Neural progenitor cell (in vitro differentiated cells): ENCODE results near the gene MAEL. TPM values are rescaled to one million over a fixed set of nuclear protein-coding genes. Genes with fewer than 3 reads are reported as not detected.
A peak's percentile ranks its signal among the peaks of the same experiment; 100 is the strongest.

Experiments used
- DNase-seq: peaks from one replicate; pipeline ENCODE4 v3.0.0-alpha.2; 2016; ENCODE audit warnings: low spot score
- H2AFZ ChIP-seq: fragments of 200-600 bp; sonication (generic); replicated peaks from 2 replicates; pipeline ENCODE4 v1.6.1; 2016; ENCODE audit warnings: antibody characterized with exemption
- H3F3A ChIP-seq: fragments of 200-600 bp; sonication (generic); 2 replicates; pipeline ENCODE4 v1.6.1; 2016; ENCODE audit warnings: antibody characterized with exemption, low read depth
- H3K27ac ChIP-seq: fragments of 200-600 bp; sonication (generic); 2 replicates; pipeline ENCODE4 v1.5.1; 2016; ENCODE audit warnings: mild to moderate bottlenecking
- H3K27me3 ChIP-seq: fragments of 200-600 bp; sonication (generic); 2 replicates; pipeline ENCODE4 v1.6.1; 2016; ENCODE audit warnings: mild to moderate bottlenecking, moderate library complexity
- H3K36me3 ChIP-seq: fragments of 200-600 bp; sonication (generic); 2 replicates; pipeline ENCODE4 v1.5.1; 2016
- H3K4me1 ChIP-seq: fragments of 200-600 bp; sonication (generic); 2 replicates; pipeline ENCODE4 v1.6.1; 2016; ENCODE audit warnings: mixed run types
- H3K4me2 ChIP-seq: fragments of 200-600 bp; sonication (generic); 2 replicates; pipeline ENCODE4 v1.6.1; 2016
- H3K4me3 ChIP-seq: fragments of 200-600 bp; sonication (generic); 2 replicates; pipeline ENCODE4 v1.5.1; 2016
- H3K79me2 ChIP-seq: fragments of 200-600 bp; sonication (generic); 2 replicates; pipeline ENCODE4 v1.6.1; 2016; ENCODE audit warnings: low read depth
- H3K9ac ChIP-seq: fragments of 200-600 bp; sonication (generic); 2 replicates; pipeline ENCODE4 v1.6.1; 2016
- H3K9me3 ChIP-seq: fragments of 200-600 bp; sonication (generic); 2 replicates; pipeline ENCODE4 v1.5.1; 2016; ENCODE audit warnings: low read depth
- H4K20me1 ChIP-seq: fragments of 200-600 bp; sonication (generic); 2 replicates; pipeline ENCODE4 v1.6.1; 2016; ENCODE audit warnings: low read depth
- H3K27ac Mint-ChIP-seq: 3 replicates; pipeline ENCODE4 v1.8.0; 2021; ENCODE audit warnings: mixed read lengths
- H3K27me3 Mint-ChIP-seq: 2 replicates; pipeline ENCODE4 v1.8.0; 2022; ENCODE audit warnings: low read depth, mild to moderate bottlenecking, inconsistent platforms, moderate library complexity, mixed read lengths; ENCODE audit not compliant: insufficient read depth
- H3K36me3 Mint-ChIP-seq: 3 replicates; pipeline ENCODE4 v1.8.0; 2021; ENCODE audit warnings: mixed read lengths
- H3K4me1 Mint-ChIP-seq: 3 replicates; pipeline ENCODE4 v1.8.0; 2021; ENCODE audit warnings: mixed read lengths
- H3K4me3 Mint-ChIP-seq: 3 replicates; pipeline ENCODE4 v1.8.0; 2021; ENCODE audit warnings: mild to moderate bottlenecking, moderate library complexity, mixed read lengths
- H3K9me3 Mint-ChIP-seq: 3 replicates; pipeline ENCODE4 v1.8.0; 2020; ENCODE audit warnings: mixed read lengths
- EZH2 ChIP-seq: fragments of 200-600 bp; sonication (generic); IDR thresholded peaks from 2 replicates; pipeline ENCODE4 v1.6.1; 2017; ENCODE audit warnings: antibody characterized with exemption, mild to moderate bottlenecking, moderate library complexity
- EZH2phosphoT487 ChIP-seq: fragments of 200-600 bp; sonication (generic); IDR thresholded peaks from 2 replicates; pipeline ENCODE4 v1.6.1; 2017; ENCODE audit warnings: antibody characterized with exemption
- total RNA-seq: library from RNA; depleted of rRNA; stranded (reverse); fragments of >200 nt; gene quantifications from 2 replicates; pipeline ENCODE4 v1.2.3, GENCODE V29; 2015; ENCODE audit warnings: low replicate concordance
- TF ChIP-seq, protein P1 (sequence below): fragments of 200-600 bp; sonication (generic); IDR thresholded peaks from 2 replicates; pipeline ENCODE4 v1.5.1; 2017; ENCODE audit warnings: antibody characterized with exemption, mild to moderate bottlenecking

MAEL gene
- total RNA-seq, 1 donor from 2014 or later = not detected

DNA sequence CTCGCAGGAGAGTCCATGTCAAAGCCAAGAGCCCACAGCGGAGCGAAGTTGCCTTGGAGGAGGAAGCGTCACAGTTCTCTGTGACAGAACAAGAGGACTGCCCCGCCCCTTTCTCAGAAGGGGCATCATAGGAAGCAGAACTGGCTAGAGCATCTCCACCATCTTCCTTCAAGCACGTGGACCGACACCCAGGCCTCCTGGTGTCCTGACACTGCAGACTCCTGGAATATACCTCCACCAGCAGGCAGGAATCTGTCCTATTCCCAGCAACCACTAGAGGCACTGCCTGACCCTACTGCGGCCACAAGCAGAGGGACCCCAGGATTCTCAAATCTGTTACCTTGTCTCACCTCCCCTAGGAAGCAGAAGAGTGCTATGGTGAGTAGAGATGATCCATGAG, 63.3 kb downstream of the MAEL start:
- Histone ChIP-seq H3K79me2 (no peaks in the 10 kb centered on the region), H3K4me2 (no peak overlapping the region), H3K9me3 (no peaks in the 10 kb centered on the region), H3K36me3 (no peaks in the 10 kb centered on the region), H3K4me3 (no peak overlapping the region), H4K20me1 (no peaks in the 10 kb centered on the region), H3K4me1 (no peaks in the 10 kb centered on the region), H3K9ac (no peak overlapping the region), H3F3A (peaks cover 8% of the 10 kb centered on the region), H3K27ac (no peak overlapping the region), H3K27me3 (no peaks in the 10 kb centered on the region), H2AFZ (no peak overlapping the region)
- Mint-ChIP-seq H3K4me3 (no peak overlapping the region), H3K27me3 (no peaks in the 10 kb centered on the region), H3K4me1 (peaks cover 3% of the 10 kb centered on the region), H3K36me3 (peaks cover 3% of the 10 kb centered on the region), H3K27ac (peak overlapping the region; percentile 30), H3K9me3 (no peaks in the 10 kb centered on the region)
- no peak for TF ChIP-seq EZH2
- TF ChIP-seq, protein P1, sequence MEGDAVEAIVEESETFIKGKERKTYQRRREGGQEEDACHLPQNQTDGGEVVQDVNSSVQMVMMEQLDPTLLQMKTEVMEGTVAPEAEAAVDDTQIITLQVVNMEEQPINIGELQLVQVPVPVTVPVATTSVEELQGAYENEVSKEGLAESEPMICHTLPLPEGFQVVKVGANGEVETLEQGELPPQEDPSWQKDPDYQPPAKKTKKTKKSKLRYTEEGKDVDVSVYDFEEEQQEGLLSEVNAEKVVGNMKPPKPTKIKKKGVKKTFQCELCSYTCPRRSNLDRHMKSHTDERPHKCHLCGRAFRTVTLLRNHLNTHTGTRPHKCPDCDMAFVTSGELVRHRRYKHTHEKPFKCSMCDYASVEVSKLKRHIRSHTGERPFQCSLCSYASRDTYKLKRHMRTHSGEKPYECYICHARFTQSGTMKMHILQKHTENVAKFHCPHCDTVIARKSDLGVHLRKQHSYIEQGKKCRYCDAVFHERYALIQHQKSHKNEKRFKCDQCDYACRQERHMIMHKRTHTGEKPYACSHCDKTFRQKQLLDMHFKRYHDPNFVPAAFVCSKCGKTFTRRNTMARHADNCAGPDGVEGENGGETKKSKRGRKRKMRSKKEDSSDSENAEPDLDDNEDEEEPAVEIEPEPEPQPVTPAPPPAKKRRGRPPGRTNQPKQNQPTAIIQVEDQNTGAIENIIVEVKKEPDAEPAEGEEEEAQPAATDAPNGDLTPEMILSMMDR = peak; percentile 65
- TF ChIP-seq EZH2phosphoT487 = no peak
- DNase-seq = peak; percentile 56

- peaks cover 8% of the 10 kb centered on the region for H3F3A ChIP-seq
- no peak overlapping the region for H3K27ac Mint-ChIP-seq
- H3K36me3 Mint-ChIP-seq = peaks cover 3% of the 10 kb centered on the region
- DNase-seq = no peak
- H3K4me3 ChIP-seq = no peak overlapping the region
- H3K4me1 Mint-ChIP-seq = peaks cover 16% of the 10 kb centered on the region
- H3K4me3 Mint-ChIP-seq = no peak overlapping the region
- no peak overlapping the region for H2AFZ ChIP-seq
- H3K9ac ChIP-seq = no peak overlapping the region
- no peaks in the 10 kb centered on the region for H4K20me1 ChIP-seq
- no peaks in the 10 kb centered on the region for H3K79me2 ChIP-seq
- H3K27ac ChIP-seq = no peak overlapping the region
- no peaks in the 10 kb centered on the region for H3K9me3 Mint-ChIP-seq
- no peaks in the 10 kb centered on the region for H3K36me3 ChIP-seq
- H3K9me3 ChIP-seq = no peaks in the 10 kb centered on the region
- H3K4me1 ChIP-seq = no peaks in the 10 kb centered on the region
- TF ChIP-seq EZH2phosphoT487 (no peak), EZH2 (no peak)
- TF ChIP-seq, protein P1 = no peak
- no peak overlapping the region for H3K4me2 ChIP-seq
- no peaks in the 10 kb centered on the region for H3K27me3 ChIP-seq
- peaks cover 2% of the 10 kb centered on the region for H3K27me3 Mint-ChIP-seq
These were observed 65.5 kb downstream of the MAEL start for GRCh38 chr1:167054531-167054930.

GRCh38 chr1:167054946-167055630, 66.0 kb downstream of the MAEL start:
- peaks cover 8% of the 10 kb centered on the region for H3F3A ChIP-seq
- no peak overlapping the region for H3K9ac ChIP-seq
- no peak overlapping the region for H2AFZ ChIP-seq
- H3K9me3 ChIP-seq = no peaks in the 10 kb centered on the region
- TF ChIP-seq EZH2 = no peak
- TF ChIP-seq, protein P1 = no peak
- TF ChIP-seq EZH2phosphoT487 = no peak
- no peaks in the 10 kb centered on the region for H3K27me3 ChIP-seq
- no peak overlapping the region for H3K4me2 ChIP-seq
- no peaks in the 10 kb centered on the region for H3K36me3 ChIP-seq
- no peak overlapping the region for H3K4me3 ChIP-seq
- no peaks in the 10 kb centered on the region for H3K4me1 ChIP-seq
- no peaks in the 10 kb centered on the region for H3K79me2 ChIP-seq
- H3K27ac ChIP-seq = no peak overlapping the region
- DNase-seq = no peak
- Mint-ChIP-seq H3K27me3 (peaks cover 2% of the 10 kb centered on the region), H3K36me3 (peaks cover 3% of the 10 kb centered on the region), H3K27ac (no peak overlapping the region), H3K9me3 (no peaks in the 10 kb centered on the region), H3K4me1 (peaks cover 18% of the 10 kb centered on the region), H3K4me3 (no peak overlapping the region)
- no peaks in the 10 kb centered on the region for H4K20me1 ChIP-seq
